HG03139 (cell line): ENCODE results near the gene NKD2.

ENCODE experiments used
- ATAC-seq: cut with Tn5 transposase; IDR thresholded peaks from one replicate; pipeline ENCODE4 v1.9.1; 2021; ENCODE audit not compliant: unreplicated experiment

The NKD2 gene

GRCh38 chr5:1083823-1084605, 75.4 kb downstream of the NKD2 start:
- no peak for ATAC-seq

- no peak for ATAC-seq
Measured at GRCh38 chr5:1085391-1085790, 76.8 kb downstream of the NKD2 start.

- no peak for ATAC-seq
Measured at GRCh38 chr5:1086137-1086536, 77.5 kb downstream of the NKD2 start.

GRCh38 chr5:1086871-1087270, 78.3 kb downstream of the NKD2 start:
- ATAC-seq = no peak

GRCh38 chr5:1087428-1087827, 78.8 kb downstream of the NKD2 start:
- ATAC-seq = no peak

- no peak for ATAC-seq
Measured at GRCh38 chr5:1088031-1088430, 79.4 kb downstream of the NKD2 start.
